ENCODE data around the gene YBX3.

The YBX3 gene

DNA sequence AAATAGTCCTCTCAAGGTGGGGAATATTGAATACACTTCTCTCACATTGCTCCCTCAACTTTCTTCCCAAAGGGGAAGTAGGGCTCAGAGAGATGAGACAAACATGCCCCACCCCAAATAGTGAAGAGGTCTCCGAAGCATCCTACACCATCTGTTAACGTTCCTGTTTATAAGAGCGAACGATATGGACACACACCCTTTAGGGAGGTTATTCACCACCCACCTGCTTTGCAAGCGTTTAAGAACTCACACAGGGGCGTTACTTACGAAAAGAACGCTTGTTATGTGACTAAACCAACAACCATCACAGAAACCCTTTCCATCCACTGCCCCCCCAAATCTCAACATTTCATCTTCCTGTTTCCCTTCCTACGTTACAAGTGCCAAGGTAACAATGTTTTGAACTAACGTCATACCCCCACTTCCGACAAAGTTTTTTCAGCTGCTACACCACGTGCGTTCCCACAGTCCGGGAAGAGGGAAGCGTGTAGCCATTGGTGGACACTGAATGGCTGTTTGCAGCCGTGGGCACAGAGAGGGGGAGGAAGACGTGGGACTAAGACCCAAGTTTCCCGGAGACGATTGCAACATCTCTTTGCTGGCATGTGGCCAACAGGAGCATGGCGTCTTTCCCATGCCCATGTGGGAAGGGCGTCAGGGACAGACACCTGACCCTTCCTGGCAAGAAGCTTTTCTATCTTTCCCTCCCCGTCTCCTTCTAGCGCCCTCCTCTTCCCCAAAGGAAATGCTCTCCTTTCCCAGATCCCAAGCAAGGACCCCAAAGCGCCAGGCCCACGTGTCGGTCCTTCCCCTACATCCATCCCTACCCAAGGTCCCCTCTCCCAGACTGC, 1.2 kb downstream of the YBX3 start:
- peak; percentile 48 for DNase-seq

DNA sequence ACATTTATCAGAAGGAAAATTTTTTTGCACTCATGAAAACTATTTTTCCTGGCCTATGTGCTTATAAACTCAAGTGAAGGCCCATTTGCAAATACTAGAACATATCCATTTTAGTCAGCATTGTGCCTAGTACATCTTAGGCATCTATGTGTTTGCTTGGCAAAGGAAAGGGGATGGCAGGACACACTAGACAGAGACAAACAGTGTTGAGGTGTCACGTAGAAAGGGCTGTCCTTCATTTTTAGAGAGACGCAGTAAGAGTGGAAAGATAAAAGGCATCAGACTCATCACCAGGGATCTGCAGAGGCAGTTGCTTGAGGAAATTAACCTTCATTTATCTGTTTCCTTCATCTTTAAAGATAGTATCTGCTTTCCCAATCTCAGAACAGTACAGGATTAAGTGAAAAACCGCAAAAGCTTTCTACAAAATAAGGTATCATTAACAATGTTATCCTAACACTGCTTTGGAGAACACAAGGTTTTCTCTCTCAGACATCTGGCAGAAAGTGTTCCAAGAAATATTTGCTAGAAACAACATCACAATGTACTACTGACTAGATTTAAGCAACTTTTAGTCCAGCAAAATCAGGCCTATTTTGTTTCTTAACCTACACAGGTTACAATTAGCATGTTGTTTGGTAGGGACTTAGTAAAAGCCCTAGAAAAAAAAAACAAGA, 2.0 kb downstream of the YBX3 start:
- no peak for DNase-seq

DNA sequence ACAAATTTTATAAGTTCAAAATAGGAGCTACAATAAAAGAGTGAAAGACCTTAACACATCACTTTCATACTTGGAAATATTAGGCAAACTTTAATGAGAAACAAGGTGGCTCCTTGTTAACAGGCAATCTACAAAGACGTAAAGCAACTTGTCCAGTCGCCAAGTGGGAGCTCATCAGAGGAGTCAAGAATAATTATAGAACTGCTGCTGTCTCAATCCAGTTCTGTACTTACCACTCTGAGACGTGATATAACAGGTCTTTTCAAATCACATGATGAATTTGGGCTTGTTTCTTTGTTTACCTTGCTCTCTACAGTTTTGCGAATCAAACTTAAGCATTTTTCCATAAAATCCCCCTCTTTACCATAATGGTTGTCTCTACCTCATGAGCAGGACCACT, 3.6 kb downstream of the YBX3 start:
- no peak for DNase-seq

DNA sequence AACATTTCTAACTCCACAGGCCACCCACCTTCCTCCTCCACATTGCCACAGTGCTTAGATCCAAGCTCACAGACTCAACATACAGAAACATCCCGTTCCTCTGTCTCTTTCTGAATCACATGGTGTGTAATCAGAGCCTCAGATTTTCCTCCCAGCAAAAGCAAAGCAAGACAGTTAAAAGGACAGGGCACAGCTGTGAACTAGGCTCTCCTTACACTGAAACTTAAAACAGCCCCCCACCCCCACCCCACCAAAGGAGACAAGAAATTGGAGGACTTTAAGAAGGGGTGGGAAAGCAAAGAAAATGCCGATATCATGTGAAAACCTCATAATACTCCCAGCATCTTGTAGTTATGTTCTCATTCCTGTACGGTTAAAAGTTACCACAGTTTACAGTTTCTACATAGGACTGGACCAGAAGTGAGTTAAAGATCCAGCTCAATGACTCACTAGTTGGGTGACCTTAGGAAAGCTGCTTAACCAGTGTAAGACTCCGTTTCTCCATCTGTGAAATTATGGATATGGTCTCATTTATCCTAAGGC, 4.8 kb downstream of the YBX3 start:
- DNase-seq, result no peak

DNA sequence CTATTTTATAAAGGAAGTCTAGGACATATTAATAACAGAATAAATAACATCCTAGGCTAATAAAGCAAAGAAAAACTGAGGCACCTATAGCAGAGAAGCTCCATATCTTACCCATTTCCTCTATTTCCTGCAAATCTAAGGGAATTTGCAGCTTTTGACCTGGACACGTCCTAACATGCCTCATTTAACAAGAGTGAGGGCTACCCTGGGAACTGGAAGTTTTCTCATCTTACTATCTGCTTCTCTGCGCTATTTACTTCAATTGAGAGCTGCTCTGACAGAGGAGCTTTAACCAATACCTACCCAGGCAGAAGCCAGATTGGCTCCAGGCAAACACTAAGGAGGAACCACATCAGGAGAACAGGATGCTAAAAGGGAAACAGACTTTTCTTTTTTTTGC, 5.7 kb downstream of the YBX3 start:
- no peak for DNase-seq

DNA sequence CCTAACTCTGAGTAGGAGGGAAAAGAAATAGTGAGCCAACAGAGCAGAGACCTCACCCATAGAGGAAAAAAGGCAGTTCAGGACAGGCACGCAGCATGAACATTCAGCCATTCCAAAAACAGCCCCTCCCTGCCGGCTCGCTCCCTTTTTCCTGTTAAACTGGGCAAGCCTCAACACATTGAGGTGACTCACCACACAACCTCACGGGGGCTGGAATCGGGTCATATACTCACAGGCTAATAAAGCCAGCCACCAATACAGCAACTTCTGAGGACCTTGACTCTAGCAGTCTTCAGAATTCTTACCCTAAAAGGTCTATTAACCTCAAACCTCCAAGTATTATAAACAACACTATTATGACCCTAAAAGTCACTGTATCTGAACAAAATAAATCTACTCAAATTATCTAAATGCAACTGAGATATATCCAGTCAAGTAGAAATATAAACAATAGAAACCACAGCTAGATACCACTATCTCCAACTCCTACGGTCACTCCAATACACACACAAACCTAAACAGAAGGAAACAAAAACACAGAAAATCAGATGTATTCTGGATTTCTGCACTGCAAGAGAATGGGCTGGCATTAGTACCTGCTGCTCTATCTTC, 6.3 kb downstream of the YBX3 start:
- no peak for DNase-seq

DNA sequence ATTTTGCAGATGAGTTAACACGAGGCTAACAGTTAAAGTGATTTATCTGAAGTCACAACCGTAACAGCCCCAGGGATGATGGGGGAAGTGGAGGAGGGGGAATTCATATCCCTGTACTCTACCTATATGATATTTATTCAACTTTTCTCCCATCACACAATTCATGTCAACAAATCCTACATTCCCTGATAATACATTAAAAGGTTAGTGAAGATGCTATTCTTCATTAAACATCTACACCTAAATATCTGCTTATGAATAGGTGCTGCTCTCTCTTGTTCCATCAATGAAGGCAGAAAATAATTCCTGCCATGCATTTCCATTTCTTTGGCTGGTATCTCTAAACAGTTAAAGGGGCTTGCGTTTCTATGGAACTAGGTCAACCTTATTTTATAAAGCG, 6.8 kb downstream of the YBX3 start:
- no peak for DNase-seq

DNA sequence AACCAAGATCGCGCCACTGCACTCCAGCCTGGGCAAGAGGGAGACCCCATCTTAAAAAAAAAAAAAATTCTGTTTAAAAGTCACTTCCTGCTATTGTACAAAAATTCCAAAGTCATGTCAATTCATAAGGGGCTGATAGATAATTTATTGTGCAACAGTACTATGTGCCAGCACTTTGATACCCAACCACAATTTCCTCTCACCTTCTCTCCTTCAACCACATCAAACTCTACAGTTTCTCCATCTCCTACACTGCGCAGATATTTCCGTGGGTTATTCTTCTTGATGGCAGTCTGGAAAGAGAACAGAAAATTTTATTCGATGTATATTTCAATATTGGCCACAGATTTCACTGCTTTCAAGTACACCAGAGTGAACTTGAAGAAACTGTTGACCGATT, 7.6 kb downstream of the YBX3 start:
- no peak for DNase-seq

DNA sequence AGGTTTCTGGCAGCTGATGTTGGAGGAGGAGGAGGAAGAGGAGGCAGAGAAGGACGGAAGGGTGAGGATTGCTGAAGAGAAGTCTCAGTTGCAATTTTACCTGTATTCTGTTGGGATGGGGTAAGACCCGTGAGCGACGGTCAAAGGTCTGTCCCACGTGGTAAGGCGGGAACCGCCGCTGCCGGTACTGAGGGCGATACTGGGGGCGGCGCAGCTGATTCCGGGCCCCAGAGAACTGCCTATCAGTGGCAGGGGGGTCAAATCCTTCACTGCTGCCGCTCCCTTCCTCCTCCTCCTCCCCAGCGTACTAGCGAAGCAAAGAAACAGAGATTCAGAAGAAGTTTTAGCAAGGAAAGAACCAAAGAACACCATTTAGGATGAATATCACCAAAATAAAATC, 13.3 kb downstream of the YBX3 start:
- no peak for DNase-seq

DNA sequence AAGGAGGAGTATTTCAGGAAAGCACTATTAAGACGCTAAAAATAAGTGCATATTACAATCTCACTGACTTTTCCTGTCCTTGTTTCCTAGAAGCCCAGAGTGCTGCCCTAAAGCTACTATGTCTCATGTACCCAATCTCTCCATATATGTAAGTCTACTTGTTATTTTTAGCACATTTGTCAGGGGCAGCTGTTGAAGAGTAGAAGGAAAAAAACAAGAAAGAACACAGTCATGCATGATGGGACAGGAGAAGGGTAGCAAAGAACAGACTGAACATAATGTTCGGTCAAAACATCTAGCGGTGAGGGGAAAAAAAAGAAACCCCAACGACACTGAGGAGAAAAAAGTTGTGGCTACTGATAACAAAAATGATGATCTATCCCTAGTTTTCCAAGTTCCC, 14.3 kb downstream of the YBX3 start:
- no peak for DNase-seq

DNA sequence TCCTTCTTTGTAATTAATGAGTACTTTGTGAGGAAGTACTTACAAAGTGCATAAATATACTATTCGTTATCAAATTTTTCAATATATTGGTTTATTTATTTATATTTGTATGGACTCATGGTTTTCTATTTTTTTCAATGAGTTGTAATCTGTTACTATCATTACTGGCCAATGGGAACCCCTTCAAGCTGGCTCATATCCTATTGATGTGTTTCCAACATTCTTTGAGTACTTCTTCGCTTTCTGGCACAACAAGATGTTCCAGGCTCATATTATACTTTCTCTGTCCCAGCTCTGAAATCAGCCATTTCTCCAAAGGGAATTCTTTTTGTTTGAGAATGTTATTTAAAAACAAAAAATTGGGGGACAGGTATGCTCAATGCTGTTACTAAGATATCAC, 17.5 kb downstream of the YBX3 start:
- no peak for DNase-seq

DNA sequence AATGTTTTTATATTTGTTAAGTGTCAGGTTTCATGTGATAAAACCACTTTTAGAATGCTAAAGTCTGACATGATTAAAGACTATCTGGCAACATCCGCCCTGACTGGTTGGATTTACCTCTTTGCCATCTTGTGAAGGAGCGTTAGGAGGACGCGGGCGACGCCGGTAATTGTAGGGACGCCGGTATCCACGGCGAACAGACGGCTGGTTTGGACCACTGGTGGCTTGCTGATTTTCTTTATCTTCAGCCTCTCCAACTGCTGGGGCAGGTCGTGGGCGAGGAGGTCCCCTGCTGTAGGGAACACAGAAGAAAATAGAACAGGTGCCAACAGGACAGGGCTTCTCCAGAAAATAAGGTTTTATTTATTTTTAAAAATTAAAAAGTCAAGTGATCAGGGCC, 21.3 kb downstream of the YBX3 start:
- no peak for DNase-seq

DNA sequence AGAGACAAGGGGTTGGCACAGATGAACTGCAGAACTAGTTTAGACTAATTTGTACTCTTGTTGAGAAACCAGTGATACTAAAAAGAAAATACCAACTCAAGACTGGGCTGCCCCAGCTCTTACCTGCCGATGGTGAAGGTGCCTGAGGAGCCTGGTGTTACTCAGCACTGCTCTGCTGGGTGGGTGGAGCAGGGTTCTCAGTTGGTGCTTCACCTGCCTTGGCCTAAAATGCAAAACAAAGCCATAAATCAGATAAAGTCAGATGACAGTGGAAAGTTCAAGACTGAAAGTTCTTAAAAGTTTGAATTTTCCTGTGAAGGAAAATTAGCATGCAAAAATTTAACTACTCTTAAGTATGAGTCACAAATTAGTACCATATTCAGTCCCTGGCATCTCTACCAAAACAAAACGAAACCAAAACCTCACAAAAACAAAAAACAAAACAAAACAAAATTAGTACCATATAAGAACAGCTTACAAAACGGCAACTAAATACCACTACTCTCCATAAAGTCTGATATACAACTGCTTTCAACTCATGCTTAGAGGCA, 21.9 kb downstream of the YBX3 start:
- DNase-seq, result peak; percentile 7

DNA sequence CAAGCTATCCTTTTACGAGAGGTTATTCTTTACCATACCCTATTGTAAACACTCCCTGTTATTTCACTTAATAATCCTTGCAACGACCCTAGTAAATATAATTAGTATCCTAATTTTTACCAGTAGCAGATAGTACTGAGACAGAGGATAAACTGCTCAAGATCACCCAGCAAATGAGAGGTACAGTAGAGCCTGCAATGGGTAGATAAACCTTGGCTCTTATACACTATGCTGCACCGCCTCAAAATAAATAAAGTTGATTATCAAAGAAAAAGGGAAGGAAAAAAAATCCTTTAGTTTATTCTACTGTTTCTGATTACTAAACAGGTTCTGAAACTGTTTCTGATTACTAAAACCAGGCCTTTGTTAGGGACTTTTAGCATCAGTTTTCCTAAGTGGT, 22.5 kb downstream of the YBX3 start:
- DNase-seq, result no peak

DNA sequence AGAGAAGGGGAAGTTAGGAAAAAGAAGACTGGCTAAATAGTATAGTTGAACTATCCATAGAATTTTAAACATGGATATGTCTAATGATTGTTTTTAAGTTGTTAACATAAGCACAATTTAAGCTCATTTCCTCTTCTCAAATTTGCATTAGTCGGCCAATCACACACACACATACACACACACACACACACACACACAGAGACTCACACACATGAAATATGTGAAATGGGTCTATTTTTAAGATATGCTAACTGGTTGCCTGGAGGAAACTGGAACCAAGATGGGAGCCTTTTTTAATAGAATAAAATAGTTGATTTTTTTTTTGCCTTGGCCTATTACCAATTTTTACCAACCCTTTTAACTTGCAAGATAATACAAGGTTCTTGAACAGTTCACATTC, 25.3 kb downstream of the YBX3 start:
- no peak for DNase-seq

DNA sequence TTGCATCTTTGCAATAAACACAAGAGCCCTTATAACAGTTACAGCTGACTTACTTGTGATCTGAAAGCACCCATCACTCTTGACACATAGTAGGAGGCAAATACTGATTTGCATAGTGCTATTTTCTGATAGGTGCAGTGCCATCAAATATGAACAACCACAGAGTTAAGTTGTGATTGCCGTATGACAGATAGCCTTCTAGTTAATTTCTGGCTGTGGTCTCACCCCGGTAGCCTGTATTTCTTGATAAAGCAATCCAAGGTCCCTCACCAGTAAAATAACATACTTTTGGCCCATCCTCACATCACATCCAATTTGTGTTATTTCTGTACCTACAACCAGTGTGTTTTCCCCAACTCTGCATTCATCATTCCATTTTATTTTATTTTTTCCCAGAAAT, 26.0 kb downstream of the YBX3 start:
- DNase-seq, result no peak

DNA sequence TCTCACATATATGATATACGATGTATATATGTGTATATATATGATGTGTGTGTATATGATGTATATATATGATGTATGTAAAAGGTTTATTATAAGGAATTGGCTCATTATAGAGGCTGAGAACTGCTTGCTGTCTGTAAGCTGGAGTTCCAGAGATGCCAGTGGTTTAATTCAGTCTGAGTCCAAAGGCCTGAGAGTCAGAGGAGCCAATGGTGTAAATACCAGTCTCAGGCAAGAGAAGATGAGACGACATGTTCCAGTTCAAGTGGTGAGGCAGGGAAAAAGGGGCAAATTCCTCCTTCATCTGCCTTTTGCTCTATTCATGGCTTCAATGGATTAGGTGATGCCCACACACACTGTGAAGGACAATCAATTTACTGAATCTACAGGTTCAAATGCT, 32.2 kb downstream of the YBX3 start:
- DNase-seq, result no peak

DNA sequence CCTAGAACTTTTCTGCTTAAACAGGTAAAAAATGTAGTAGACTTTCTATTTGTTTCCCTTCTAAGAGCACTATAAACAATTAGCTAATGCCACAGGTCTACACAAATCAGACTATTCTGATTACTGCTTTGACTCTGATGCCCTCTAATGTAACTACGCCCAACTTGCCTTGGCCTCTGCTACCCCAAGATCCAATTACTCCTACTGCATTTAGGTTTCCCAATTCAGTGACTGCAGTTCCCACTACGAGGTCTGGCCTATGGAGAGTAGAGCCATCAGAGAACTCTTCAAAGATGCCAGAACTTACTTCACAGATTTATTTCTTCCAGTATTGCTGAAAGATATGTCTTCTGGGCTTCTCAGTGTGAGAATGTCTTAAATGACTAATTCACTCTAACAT, 34.0 kb downstream of the YBX3 start:
- no peak for DNase-seq

DNA sequence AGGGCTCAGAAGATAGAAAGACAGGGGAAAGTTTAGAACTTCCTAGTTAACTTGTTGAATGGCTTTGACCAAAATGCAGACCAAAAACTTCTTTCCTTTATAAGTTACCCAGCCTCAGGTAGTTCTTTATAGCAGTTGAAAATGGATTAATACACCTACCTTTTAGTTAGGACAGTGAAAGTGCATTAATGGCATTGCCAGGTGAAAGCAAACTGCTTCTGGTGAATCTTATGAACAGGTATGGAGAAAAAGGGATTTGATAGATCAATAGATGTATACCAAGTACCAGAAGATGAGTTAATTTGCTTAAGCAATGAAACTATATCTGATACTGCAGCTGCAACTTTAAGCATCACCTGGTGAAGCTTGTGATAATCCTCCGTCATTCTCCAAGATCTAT, 35.1 kb downstream of the YBX3 start:
- no peak for DNase-seq

DNA sequence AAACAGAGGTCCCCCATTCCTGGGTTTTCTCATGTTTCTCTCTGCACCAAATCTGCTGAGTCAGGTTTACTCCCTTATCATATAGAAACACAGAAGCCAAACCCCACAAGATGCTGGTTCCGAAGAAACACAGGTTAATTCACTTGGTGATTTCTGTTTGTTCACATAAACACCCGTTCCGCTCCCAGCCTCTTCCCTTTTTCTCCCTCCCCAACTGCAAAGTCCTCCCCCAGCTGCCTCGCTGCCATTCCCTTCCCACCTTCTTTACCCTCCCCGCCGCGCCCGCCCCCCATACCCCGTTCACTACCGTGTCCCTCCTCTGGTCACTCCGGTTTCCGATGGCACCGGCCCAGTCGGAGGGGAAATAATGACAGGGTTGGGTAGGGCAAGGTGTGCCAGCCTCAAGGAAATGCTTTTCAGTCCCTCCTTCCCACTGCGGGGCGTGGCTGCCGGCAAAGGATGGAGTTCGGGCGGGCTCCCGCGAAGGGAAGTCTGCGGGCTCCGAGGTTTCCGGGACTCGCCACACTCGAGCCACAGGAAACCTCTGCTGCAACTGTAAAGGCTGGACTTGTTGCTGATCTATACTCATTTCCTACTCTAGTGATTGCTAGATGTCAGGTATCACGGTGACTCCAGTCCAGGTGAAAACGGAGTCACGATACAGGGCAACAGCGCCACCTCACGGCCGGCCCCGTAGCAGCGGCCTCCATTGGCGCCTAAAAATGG, 49.3 kb downstream of the YBX3 start, which contains the start of gene STYK1:
Gene STYK1 (minus strand): TSS at position 394 of the 726 bp plus-strand sequence. CDS start 39,434 bp downstream, outside the sequence.
- peak; percentile 63 for DNase-seq

DNA sequence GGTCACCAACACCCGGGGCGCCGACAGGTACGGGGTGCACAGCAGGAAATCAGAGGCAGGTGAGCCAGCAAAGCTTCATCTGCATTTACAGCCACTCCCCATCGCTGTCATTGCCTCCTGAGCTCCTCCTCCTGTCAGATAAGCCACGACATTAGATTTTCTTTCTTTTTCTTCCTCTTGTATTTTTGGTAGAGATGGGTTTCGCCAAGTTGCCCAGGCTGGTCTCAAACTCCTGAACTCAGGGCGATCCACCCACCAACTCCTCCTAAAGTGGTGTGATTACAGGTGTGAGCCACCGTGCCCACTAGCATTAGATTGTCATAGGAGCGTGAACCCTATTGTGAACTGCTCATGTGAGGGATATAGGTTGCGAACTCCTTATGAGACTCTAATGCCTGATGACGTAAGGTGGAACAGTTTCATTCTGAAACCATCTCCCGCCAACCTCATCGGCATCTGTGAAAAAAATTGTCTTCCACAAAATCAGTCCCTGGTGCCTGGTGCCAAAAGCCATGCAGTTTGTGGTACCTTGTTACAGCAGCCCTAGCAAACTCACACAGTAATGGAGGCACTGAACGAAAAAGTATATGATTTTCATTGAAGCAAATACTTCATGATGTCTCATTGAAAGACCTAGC, 50.8 kb downstream of the YBX3 start:
- no peak for DNase-seq

DNA sequence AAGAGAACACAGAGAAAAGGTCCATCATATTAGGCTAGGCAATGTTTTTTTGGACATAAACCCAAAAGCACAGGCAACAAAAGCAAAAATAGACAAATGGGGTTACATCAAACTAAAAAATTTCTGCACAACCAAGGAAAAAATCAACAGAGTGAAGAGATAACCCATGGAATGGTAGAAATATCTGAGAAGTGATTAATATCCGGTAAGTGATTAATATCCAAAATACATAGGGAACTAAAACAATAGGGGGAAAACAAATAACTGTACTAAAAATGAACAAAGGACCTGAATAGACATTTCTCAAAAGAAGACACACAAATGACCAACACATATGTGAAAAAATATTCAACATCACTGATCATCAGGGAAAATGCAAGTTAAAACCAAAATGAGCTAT, 53.6 kb downstream of the YBX3 start:
- DNase-seq, result no peak
